HG03460 (cell line): Measurements from ENCODE around the gene DYNLT5.
"Not testable (repeated sequence)": the region's sequence is repeated elsewhere in the genome, so short reads cannot be mapped to it uniquely, and the experiment has no call there.

Source experiments
- ATAC-seq: cut with Tn5 transposase; IDR thresholded peaks from one replicate; pipeline ENCODE4 v1.9.1; 2021; ENCODE audit not compliant: unreplicated experiment

Gene DYNLT5

DNA sequence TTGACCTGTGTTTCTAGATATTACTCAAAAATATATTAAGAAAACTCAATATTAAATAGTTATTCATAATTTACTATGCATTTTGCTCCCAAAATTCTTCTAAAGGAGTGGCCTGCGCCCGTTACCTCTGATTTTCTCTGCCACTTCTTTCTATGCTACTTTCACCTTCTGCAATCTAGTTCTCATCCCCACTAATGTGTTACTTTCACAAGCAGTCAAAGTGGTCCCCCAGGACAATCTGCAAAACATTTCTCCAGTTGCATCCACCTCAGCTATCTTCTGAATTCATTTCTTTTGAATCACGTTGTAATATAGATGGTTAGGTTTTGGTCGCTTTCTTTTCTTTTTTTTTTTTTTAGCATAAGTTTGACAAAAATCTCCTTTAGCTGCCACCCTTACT, 35.4 kb downstream of the DYNLT5 start:
- ATAC-seq, result no peak

DNA sequence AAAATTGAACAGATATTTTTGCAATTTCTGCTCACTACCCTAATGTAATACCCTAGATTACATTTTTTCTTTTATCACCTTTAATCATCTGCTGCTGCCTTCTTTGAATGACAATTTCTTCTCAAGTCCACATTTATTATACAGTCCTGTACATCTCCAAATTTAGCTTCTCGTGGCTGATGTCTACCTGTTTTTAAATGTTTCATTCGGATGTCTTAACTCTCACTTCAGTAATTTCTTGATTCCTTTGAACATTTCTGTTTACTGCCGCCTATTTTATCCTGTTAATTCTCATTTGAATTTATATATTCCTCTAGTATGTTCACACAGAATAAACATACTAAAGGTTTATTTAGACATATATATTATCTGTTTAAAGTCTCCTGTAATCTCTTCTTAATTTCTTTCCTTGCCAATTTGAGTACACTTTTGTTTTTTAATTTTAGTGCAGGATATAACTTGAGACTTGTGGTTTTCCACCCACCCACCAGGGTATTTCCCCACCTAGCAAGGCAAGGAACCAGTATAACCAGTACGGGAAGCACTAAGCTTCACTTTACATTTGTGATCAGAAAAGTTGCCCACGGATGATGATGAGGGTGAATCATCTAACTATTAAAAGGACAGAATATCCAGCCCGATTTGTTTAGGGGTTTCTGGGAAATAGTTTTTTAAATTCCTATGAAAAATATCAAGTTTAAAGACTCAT, 36.1 kb downstream of the DYNLT5 start:
- no peak for ATAC-seq

GRCh38 chr1:66791621-66792610, 39.7 kb downstream of the DYNLT5 start:
- no peak for ATAC-seq

- ATAC-seq, result not testable (repeated sequence)
Measured at GRCh38 chr1:66795839-66796238, 43.6 kb downstream of the DYNLT5 start.

- ATAC-seq, result no peak
Measured at GRCh38 chr1:66809245-66809644, 57.0 kb downstream of the DYNLT5 start.

DNA sequence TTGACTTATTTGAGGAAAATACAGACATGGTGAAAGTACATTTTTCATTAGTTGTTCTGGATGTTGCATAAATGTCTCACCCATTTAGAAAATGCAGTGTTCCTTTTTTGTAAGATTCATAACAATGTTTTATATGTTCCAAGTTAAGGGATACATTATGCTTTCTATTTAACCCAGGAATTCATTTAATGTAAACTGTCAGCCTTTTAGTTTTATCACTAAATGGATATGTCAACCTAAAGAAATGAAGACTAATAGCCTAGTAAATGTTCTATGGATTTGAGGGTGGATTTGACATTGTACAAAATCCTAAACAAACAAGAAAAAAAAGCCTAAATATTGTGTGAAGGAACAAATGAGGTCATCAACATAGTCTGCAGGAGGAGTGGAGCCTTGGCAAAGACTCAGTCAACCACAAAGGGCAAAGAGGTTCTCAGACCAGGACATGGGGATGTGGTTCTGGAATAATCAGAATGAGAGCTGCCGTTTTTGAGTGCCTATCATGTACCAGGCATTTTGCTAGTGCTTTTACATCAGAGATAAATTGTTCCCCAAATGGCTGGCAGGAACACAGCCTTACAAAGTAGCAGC, 57.6 kb downstream of the DYNLT5 start:
- no peak for ATAC-seq

DNA sequence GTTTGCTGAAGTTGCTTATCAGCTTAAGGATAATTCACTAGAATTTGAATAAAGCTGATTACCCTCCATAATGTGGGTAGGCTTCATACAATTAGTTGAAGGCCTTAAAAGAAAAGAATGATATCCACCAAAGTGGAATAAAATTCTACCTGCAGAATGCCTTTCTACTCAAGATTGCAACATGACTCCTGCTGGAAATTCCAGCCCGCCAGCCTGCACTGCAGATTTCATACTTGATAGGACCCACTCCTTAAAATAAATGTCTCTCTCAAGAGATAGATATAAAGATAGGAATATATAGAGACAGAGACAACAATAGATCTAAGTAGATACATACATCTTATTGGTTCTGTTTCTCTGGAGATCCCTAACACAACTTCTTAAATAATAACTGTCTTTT, 72.5 kb downstream of the DYNLT5 start:
- ATAC-seq, result no peak
